ENCODE measurements around the gene GJC2. TPM values are rescaled to one million over a fixed set of nuclear protein-coding genes. Genes with fewer than 3 reads are reported as not detected.
A peak's percentile ranks its signal among the peaks of the same experiment; 100 is the strongest.

Gene GJC2
- polyA plus RNA-seq, 3 donors: 0.15 TPM; not detected in 2

DNA sequence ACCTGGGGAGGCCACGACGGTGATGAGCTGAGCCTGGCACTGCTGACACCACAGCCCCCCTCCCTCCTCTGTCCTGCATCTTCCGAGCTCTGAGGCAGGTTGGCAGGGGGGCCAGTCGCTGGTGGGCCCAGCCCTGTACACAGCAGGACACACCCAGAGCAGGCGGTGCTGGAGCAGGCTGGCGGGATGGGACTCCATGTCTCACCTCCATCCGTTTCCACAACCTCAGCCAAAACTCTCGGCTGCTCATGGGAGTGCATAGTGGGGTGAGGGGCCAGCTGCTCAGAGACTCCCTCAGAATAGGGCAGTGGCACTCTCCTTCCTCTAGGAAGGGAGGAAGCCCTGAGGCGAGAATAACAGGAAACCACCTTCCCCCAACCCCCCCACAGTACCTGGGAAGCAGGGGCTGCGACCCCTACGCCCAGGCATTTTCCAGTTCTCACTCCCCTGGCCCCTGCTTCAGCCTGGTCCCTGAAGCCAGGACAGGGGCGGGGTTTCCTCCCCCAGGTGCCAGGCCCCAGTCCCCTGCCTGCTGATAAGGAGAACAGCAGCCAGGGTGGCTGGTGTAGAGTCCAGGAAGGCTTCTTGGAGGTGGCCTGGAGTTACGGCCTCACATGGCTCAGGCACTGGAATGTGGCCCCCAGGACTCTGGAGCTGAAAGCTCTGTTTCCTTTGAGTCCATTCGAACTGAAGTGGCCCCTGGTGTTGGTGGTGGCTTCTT lies 12.7 kb downstream of the GJC2 start:
- DNase-seq: no peak
- H3K27me3 ChIP-seq (ENCODE audit: control insufficient read depth in 2 of 2, insufficient read depth in 2 of 2, low read length in 2 of 2): peaks cover 0 to 16% of the 10 kb centered on the region in 2 donors
- H3K27ac ChIP-seq (ENCODE audit: low read depth in 1 of 2, low read length in 2 of 2): no peak overlapping the region
- Mint-ChIP-seq H3K36me3 (no peaks in the 10 kb centered on the region), H3K27ac (no peak overlapping the region), H3K27me3 (ENCODE audit: low read depth in 3 of 3) (peaks cover 2 to 28% (median 14%) of the 10 kb centered on the region in 3 donors), H3K4me1 (peaks cover 31% of the 10 kb centered on the region), H3K4me3 (peak overlapping the region in 1 of 2 donors; percentile 48), H3K9me3 (no peaks in the 10 kb centered on the region)
- H3K79me2 ChIP-seq (ENCODE audit: insufficient read depth, low read length): peaks cover 2% of the 10 kb centered on the region
- no peaks in the 10 kb centered on the region for H4K20me1 ChIP-seq (ENCODE audit: insufficient read depth, low read length)
- 23% methylated on average over 9 of the region's 14 CpGs for WGBS (ENCODE audit: insufficient coverage)
- intact Hi-C loops (cut with micrococcal nuclease): no loop called here
- no peaks in the 10 kb centered on the region for H3K9me3 ChIP-seq (replicated peaks in 1 of 2; ENCODE audit: control insufficient read depth in 1 of 2, insufficient read depth in 1 of 2, low read length in 2 of 2)
- H2AFZ ChIP-seq (ENCODE audit: insufficient read depth, low read depth, low read length, poor library complexity, severe bottlenecking): no peak overlapping the region
- no peak overlapping the region for H3K4me2 ChIP-seq (replicated peaks; ENCODE audit: extremely low read depth, low read length, poor library complexity, severe bottlenecking)
- no peaks in the 10 kb centered on the region for H3K36me3 ChIP-seq (replicated peaks in 1 of 2; ENCODE audit: control insufficient read depth in 1 of 2, insufficient read depth in 2 of 2, low read length in 2 of 2)
- no peak overlapping the region for H3K9ac ChIP-seq (ENCODE audit: insufficient read depth, low read length, poor library complexity, severe bottlenecking)
- H3K4me1 ChIP-seq (ENCODE audit: control insufficient read depth in 1 of 2, insufficient read depth in 2 of 2, low read length in 2 of 2): peaks cover 30 to 35% of the 10 kb centered on the region in 2 donors
- TF ChIP-seq CTCF (IDR thresholded peaks at IDR 0.05): no peak
- no peak overlapping the region for H3K4me3 ChIP-seq (replicated peaks in 1 of 3; ENCODE audit: low read depth in 2 of 3, low read length in 3 of 3)

GRCh38 chr1:228163007-228163753 lies 13.4 kb downstream of the GJC2 start:
- peaks cover 31% of the 10 kb centered on the region for H3K4me1 Mint-ChIP-seq

More at GRCh38 chr1:228163007-228163753, 13.4 kb downstream of the GJC2 start:
- Mint-ChIP-seq H3K36me3 (no peaks in the 10 kb centered on the region), H3K27ac (peak overlapping the region in 1 of 7 donors; percentile 4), H3K4me3 (peak overlapping the region in 1 of 2 donors; percentile 42), H3K27me3 (ENCODE audit: low read depth in 3 of 3) (peaks cover 2 to 28% (median 14%) of the 10 kb centered on the region in 3 donors), H3K9me3 (no peaks in the 10 kb centered on the region)
- Histone ChIP-seq H3K4me1 (ENCODE audit: control insufficient read depth in 1 of 2, insufficient read depth in 2 of 2, low read length in 2 of 2) (peaks cover 30 to 35% of the 10 kb centered on the region in 2 donors), H3K4me2 (replicated peaks; ENCODE audit: extremely low read depth, low read length, poor library complexity, severe bottlenecking) (no peak overlapping the region), H3K36me3 (replicated peaks in 1 of 2; ENCODE audit: control insufficient read depth in 1 of 2, insufficient read depth in 2 of 2, low read length in 2 of 2) (no peaks in the 10 kb centered on the region), H2AFZ (ENCODE audit: insufficient read depth, low read depth, low read length, poor library complexity, severe bottlenecking) (no peak overlapping the region), H4K20me1 (ENCODE audit: insufficient read depth, low read length) (no peaks in the 10 kb centered on the region), H3K27ac (ENCODE audit: low read depth in 1 of 2, low read length in 2 of 2) (no peak overlapping the region), H3K79me2 (ENCODE audit: insufficient read depth, low read length) (peaks cover 7% of the 10 kb centered on the region), H3K9ac (ENCODE audit: insufficient read depth, low read length, poor library complexity, severe bottlenecking) (no peak overlapping the region), H3K4me3 (replicated peaks in 1 of 3; ENCODE audit: low read depth in 2 of 3, low read length in 3 of 3) (no peak overlapping the region), H3K27me3 (ENCODE audit: control insufficient read depth in 2 of 2, insufficient read depth in 2 of 2, low read length in 2 of 2) (peaks cover 0 to 16% of the 10 kb centered on the region in 2 donors), H3K9me3 (replicated peaks in 1 of 2; ENCODE audit: control insufficient read depth in 1 of 2, insufficient read depth in 1 of 2, low read length in 2 of 2) (no peaks in the 10 kb centered on the region)
- intact Hi-C loops (cut with micrococcal nuclease): no loop called here
- WGBS (ENCODE audit: insufficient coverage): 47% methylated on average over 29 of the region's 30 CpGs
- no peak for DNase-seq
- no peak for TF ChIP-seq CTCF (IDR thresholded peaks at IDR 0.05)

Data from CD14-positive monocyte (primary cell).